B cell (primary cell): Measurements from ENCODE around the gene NT5C1B. TPM values are rescaled to one million over a fixed set of nuclear protein-coding genes. Genes with fewer than 3 reads are reported as not detected.

ENCODE experiments used
- ATAC-seq: fragments of 200-7000 bp; cut with Tn5 transposase; one replicate; pipeline ENCODE4 v1.10.0; 2021; ENCODE audit warnings: low read depth, mild to moderate bottlenecking, moderate number of reproducible peaks, moderate library complexity
- CTCF ChIA-PET: fragments of 350-600 bp; sonication (Branson Sonifier 250); formaldehyde crosslinking; loops from one replicate; lab custom pipeline; 2021; ENCODE audit warnings: antibody characterized with exemption, inconsistent platforms; lab: Charles Lee
- POLR2A ChIA-PET: fragments of 350-600 bp; sonication (Branson Sonifier 250); formaldehyde crosslinking; loops from one replicate; lab custom pipeline; 2021; ENCODE audit warnings: antibody characterized with exemption; lab: Charles Lee
- DNase-seq: peaks from one replicate; pipeline ENCODE4 v3.0.0; 2013
- H2AFZ ChIP-seq: 2 replicates; pipeline ENCODE4 v1.6.1; 2012; ENCODE audit warnings: mild to moderate bottlenecking, low read depth, low read length; ENCODE audit not compliant: insufficient read depth, poor library complexity, severe bottlenecking
- H3K27ac ChIP-seq, 2 donors: 1 replicate in 1 of 2; 2 replicates in 1 of 2; pipeline ENCODE4 v1.5.1; 2012 to 2013; ENCODE audit warnings: low read length in 2 of 2, mild to moderate bottlenecking in 2 of 2, moderate library complexity in 1 of 2
- H3K27me3 ChIP-seq, 4 experiments: fragments of 200-600 bp in 1 of 4; sonication (generic) in 1 of 4; replicated peaks in 1 of 4; 1 replicate in 2 of 4; 2 replicates in 2 of 4; pipeline versions ENCODE4 v1.6.1 to v1.7.0; 2013 to 2016; ENCODE audit warnings: low read length in 3 of 4, mild to moderate bottlenecking in 2 of 4, mixed read lengths in 1 of 4, moderate library complexity in 1 of 4; ENCODE audit not compliant: insufficient read depth in 4 of 4, control insufficient read depth in 3 of 4; ENCODE audit errors: control extremely low read depth in 1 of 4
- H3K36me3 ChIP-seq, 2 experiments: replicated peaks in 1 of 2; 1 replicate in 1 of 2; 2 replicates in 1 of 2; pipeline versions ENCODE4 v1.6.1 to v1.7.1; 2013; ENCODE audit warnings: low read length in 1 of 2; ENCODE audit not compliant: insufficient read depth in 2 of 2, control insufficient read depth in 1 of 2; ENCODE audit errors: control extremely low read depth in 1 of 2, extremely low read depth in 1 of 2
- H3K4me1 ChIP-seq, 2 donors: fragments of 200-600 bp in 1 of 2; sonication (generic) in 1 of 2; 1 replicate in 1 of 2; 2 replicates in 1 of 2; pipeline versions ENCODE4 v1.5.1 to v1.6.1; 2013 to 2017; ENCODE audit warnings: low read length in 2 of 2; ENCODE audit not compliant: control insufficient read depth in 2 of 2, insufficient read depth in 2 of 2
- H3K4me2 ChIP-seq: replicated peaks from 2 replicates; pipeline ENCODE3; 2012; ENCODE audit warnings: mild to moderate bottlenecking, low read depth, low read length; ENCODE audit not compliant: poor library complexity, severe bottlenecking
- H3K4me3 ChIP-seq, 5 experiments: fragments of 200-600 bp in 1 of 5; sonication (generic) in 1 of 5; 1 replicate in 3 of 5; 2 replicates in 2 of 5; pipeline versions ENCODE4 v1.5.1 to v1.7.0; 2011 to 2016; ENCODE audit warnings: low read length in 4 of 5, mild to moderate bottlenecking in 4 of 5, low read depth in 2 of 5, control low read depth in 1 of 5, moderate library complexity in 1 of 5; ENCODE audit not compliant: insufficient read depth in 1 of 5; ENCODE audit errors: control extremely low read depth in 1 of 5, extremely low read depth in 1 of 5
- H3K79me2 ChIP-seq: fragments of 200-600 bp; sonication (generic); one replicate; pipeline ENCODE4 v1.6.0; 2016; ENCODE audit warnings: low read length; ENCODE audit not compliant: control insufficient read depth, insufficient read depth
- H3K9ac ChIP-seq: fragments of 200-600 bp; sonication (generic); 2 replicates; pipeline ENCODE4 v1.6.1; 2017; ENCODE audit warnings: mild to moderate bottlenecking, low read length, moderate library complexity
- H3K9me3 ChIP-seq, 3 donors: one replicate each; pipeline versions ENCODE4 v1.6.1 to v1.7.1; 2013; ENCODE audit warnings: low read length in 2 of 3; ENCODE audit not compliant: control insufficient read depth in 2 of 3, insufficient read depth in 1 of 3; ENCODE audit errors: control extremely low read depth in 1 of 3
- H4K20me1 ChIP-seq: 2 replicates; pipeline ENCODE4 v1.6.0; 2012; ENCODE audit warnings: mild to moderate bottlenecking, low read length; ENCODE audit not compliant: insufficient read depth, control insufficient read depth, poor library complexity, severe bottlenecking
- H3K27ac Mint-ChIP-seq: one replicate; pipeline ENCODE4 v1.8.0; 2021; ENCODE audit warnings: mixed read lengths
- H3K27me3 Mint-ChIP-seq: one replicate; pipeline ENCODE4 v1.8.0; 2021; ENCODE audit warnings: mixed read lengths
- H3K4me1 Mint-ChIP-seq: one replicate; pipeline ENCODE4 v1.8.0; 2021; ENCODE audit warnings: mixed read lengths
- H3K4me3 Mint-ChIP-seq: one replicate; pipeline ENCODE4 v1.8.0; 2021; ENCODE audit warnings: mixed read lengths
- H3K9me3 Mint-ChIP-seq: one replicate; pipeline ENCODE4 v1.8.0; 2022; ENCODE audit warnings: mixed read lengths; ENCODE audit not compliant: insufficient read depth
- EZH2 ChIP-seq: IDR thresholded peaks from 2 replicates; pipeline ENCODE4 v1.6.1; 2012; ENCODE audit warnings: borderline replicate concordance, low read depth, mild to moderate bottlenecking, moderate library complexity, low read length; ENCODE audit not compliant: insufficient read depth, poor library complexity, severe bottlenecking
- WGBS: methylation state at CpG from one replicate; pipeline ENCODE4 v1.1.5; 2013; ENCODE audit warnings: missing lambda C conversion rate; ENCODE audit not compliant: insufficient coverage; 5-methylcytosine and 5-hydroxymethylcytosine counted together
- intact Hi-C: fragments of 100-400 bp; cut with micrococcal nuclease; formaldehyde crosslinking; loops from one replicate; pipeline ENCODE4 v1.10.0; 2022
- polyA plus RNA-seq: library from polyadenylated mRNA; depleted of rRNA; stranded (reverse); fragments of >200 nt; gene quantifications from 2 replicates; pipeline ENCODE4 v1.2.3, GENCODE V29; 2012
- total RNA-seq, 2 donors: library from RNA; stranded (reverse); fragments of 120-200 nt in 1 of 2; gene quantifications; 1 replicate in 1 of 2; 2 replicates in 1 of 2; pipeline versions ENCODE4 v1.2.3 to v1.2.4, GENCODE V29; 2013 to 2022
- TF ChIP-seq, protein P1 (sequence below): fragments of 200-600 bp; IDR thresholded peaks from one replicate; pipeline ENCODE4 v1.8.0; 2022; ENCODE audit warnings: antibody characterized with exemption, mild to moderate bottlenecking

Gene NT5C1B
- total and polyA plus RNA-seq, 2 donors (not counting 1 experiment from before 2014, with no cell fraction given) = not detected

GRCh38 chr2:18527326-18527725, 62.0 kb downstream of the NT5C1B start:
- Histone ChIP-seq H3K36me3 (no peaks in the 10 kb centered on the region), H3K9ac (no peak overlapping the region), H3K79me2 (no peaks in the 10 kb centered on the region), H3K4me1 (no peaks in the 10 kb centered on the region), H3K27ac (no peak overlapping the region), H3K27me3 (peaks cover 0 to 5% (median 0%) of the 10 kb centered on the region in 4 experiments), H3K4me3 (no peak overlapping the region), H2AFZ (no peak overlapping the region), H4K20me1 (no peaks in the 10 kb centered on the region), H3K9me3 (no peaks in the 10 kb centered on the region), H3K4me2 (no peak overlapping the region)
- no peaks in the 10 kb centered on the region for H3K4me1 Mint-ChIP-seq
- ATAC-seq = no peak
- intact Hi-C loops = no loop called here
- no peak for TF ChIP-seq EZH2
- TF ChIP-seq, protein P1, sequence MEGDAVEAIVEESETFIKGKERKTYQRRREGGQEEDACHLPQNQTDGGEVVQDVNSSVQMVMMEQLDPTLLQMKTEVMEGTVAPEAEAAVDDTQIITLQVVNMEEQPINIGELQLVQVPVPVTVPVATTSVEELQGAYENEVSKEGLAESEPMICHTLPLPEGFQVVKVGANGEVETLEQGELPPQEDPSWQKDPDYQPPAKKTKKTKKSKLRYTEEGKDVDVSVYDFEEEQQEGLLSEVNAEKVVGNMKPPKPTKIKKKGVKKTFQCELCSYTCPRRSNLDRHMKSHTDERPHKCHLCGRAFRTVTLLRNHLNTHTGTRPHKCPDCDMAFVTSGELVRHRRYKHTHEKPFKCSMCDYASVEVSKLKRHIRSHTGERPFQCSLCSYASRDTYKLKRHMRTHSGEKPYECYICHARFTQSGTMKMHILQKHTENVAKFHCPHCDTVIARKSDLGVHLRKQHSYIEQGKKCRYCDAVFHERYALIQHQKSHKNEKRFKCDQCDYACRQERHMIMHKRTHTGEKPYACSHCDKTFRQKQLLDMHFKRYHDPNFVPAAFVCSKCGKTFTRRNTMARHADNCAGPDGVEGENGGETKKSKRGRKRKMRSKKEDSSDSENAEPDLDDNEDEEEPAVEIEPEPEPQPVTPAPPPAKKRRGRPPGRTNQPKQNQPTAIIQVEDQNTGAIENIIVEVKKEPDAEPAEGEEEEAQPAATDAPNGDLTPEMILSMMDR = no peak
- WGBS = no CpG with 5 or more reads among the region's 2 CpGs
- DNase-seq = no peak
- POLR2A ChIA-PET = no interaction called here
- H3K27ac Mint-ChIP-seq = no peak overlapping the region
- CTCF ChIA-PET = interaction anchor here (1.2 to 1.5 kb wide), 2 partner anchors 9 to 1334 kb away, joined by 3 to 4 read pairs; no protein-coding TSS in a partner anchor
- no peaks in the 10 kb centered on the region for H3K9me3 Mint-ChIP-seq
- H3K4me3 Mint-ChIP-seq = no peak overlapping the region
- H3K27me3 Mint-ChIP-seq = peaks cover 9% of the 10 kb centered on the region

DNA sequence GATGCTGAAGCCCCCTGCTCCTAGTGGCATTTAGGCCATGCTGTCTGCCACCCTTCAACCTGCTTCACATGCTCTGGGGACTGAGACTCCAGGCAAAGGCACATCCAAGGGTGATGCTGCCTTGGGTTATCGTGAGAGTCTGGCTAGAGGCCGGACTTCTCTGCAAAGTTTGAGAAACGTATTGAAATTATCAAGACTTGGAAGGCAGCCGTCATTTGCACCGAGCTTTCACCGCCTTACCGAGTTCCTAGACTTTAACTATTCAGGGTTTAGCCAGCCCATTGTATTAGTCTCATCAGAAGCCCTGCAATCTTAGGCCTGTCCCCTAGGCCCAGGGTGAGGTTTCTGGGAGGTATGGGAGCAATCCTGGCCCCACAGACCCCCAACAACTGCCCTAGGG, 62.9 kb downstream of the NT5C1B start:
- ChIA-PET CTCF (interaction anchor here (1.2 to 1.5 kb wide), 2 partner anchors 9 to 1335 kb away, joined by 3 to 4 read pairs; no protein-coding TSS in a partner anchor), POLR2A (no interaction called here)
- Histone ChIP-seq H3K4me3 (no peak overlapping the region), H3K79me2 (no peaks in the 10 kb centered on the region), H2AFZ (no peak overlapping the region), H3K4me1 (no peaks in the 10 kb centered on the region), H3K4me2 (no peak overlapping the region), H3K9ac (no peak overlapping the region), H3K27ac (no peak overlapping the region), H3K36me3 (no peaks in the 10 kb centered on the region), H4K20me1 (no peaks in the 10 kb centered on the region), H3K27me3 (peaks cover 0 to 6% (median 0%) of the 10 kb centered on the region in 4 experiments), H3K9me3 (no peaks in the 10 kb centered on the region)
- H3K27ac Mint-ChIP-seq = no peak overlapping the region
- TF ChIP-seq, protein P1 = no peak
- no peak for ATAC-seq
- H3K4me3 Mint-ChIP-seq = no peak overlapping the region
- no peaks in the 10 kb centered on the region for H3K9me3 Mint-ChIP-seq
- peaks cover 7% of the 10 kb centered on the region for H3K27me3 Mint-ChIP-seq
- WGBS = 72% methylated on average over 7 of the region's 7 CpGs
- intact Hi-C loops = no loop called here
- no peak for DNase-seq
- H3K4me1 Mint-ChIP-seq = no peaks in the 10 kb centered on the region
